HG03066 (cell line): ENCODE results near the gene PDCL3.
A peak's percentile ranks its signal among the peaks of the same experiment; 100 is the strongest.

Experiments used
- ATAC-seq: cut with Tn5 transposase; IDR thresholded peaks from one replicate; pipeline ENCODE4 v1.9.1; 2021; ENCODE audit warnings: low read depth; ENCODE audit not compliant: unreplicated experiment

PDCL3 gene

DNA sequence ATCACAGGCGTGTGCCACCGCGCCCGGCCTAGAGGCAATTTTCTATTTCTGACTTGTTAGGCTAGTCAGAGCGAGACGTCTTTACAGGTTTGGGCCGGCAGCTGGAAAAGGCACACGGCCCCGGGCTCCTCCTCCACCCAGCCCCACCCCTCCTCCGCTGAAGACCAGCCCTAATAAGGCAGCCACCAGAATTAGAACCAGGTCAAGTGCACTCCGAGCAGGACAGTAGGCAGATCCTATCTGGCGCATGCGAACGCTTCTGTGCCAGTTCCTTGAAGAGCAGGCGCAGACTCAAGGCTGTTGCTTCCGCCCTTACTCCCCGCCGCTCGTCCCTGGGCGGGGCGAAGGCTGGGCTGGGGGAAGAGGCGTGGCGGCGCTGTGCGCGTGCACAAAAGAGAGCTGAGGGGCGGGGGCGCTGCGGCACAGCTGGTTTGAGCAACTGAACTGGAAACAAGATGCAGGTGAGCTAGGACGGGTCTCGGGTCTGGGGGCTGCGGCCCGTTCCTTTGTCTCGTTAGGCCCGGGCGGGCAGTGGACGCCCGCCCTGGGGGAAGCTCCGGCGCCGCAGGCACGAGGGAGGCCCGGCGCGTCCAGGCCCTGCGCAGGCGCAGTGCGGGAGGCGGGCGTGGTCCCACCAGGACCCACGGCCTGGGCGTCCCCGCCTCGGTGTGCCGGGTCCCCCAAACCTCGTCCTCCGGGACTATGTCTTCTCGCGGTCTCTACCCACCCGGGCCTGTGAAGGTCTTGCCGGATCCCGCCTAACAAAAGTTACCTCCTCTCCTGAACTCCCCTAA lies at the start of gene PDCL3:
Gene PDCL3, plus strand, starts transcription at position 381 of the 794 bp plus-strand sequence. Its CDS starts 75 bp downstream, at position 456.
- peak; percentile 96 for ATAC-seq

DNA sequence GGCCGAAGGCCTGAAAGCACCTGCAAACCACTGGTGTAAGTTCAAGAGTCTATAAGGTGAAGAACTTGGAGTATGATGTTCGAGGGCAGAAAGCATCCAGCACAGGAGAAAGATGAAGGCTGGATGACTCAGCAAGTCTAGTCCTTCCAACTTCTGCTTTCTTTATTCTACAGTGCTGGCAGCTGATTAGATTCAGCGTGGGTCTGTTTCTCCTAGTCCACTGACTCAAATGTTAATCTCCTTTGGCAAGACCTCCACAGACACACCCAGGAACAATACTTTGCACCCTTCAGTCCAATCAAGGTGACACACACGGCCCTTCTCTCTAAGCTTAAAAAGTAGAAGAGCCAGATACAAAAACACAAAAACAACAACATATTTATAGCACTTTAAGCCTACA lies 49.1 kb upstream of the PDCL3 start:
- ATAC-seq, result no peak

DNA sequence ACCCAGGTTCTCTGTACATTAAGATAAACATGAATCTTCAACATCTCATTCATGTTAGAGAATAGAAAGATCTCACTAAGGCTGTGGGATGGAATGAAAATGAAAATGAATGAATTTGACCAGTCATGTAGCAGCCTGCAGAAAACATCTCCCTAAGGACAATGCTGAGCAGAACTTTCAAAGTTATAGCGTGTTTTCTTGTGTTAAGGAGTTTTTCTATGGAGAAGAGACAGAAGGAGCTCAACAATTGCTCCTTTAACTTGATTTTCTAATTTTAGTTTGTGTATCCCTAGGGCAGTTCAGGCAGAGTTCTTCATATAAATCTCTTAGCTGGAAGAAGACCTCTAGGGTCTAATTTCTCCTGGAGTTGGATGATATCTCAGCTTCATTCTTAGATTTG lies 45.2 kb upstream of the PDCL3 start:
- ATAC-seq, result no peak

DNA sequence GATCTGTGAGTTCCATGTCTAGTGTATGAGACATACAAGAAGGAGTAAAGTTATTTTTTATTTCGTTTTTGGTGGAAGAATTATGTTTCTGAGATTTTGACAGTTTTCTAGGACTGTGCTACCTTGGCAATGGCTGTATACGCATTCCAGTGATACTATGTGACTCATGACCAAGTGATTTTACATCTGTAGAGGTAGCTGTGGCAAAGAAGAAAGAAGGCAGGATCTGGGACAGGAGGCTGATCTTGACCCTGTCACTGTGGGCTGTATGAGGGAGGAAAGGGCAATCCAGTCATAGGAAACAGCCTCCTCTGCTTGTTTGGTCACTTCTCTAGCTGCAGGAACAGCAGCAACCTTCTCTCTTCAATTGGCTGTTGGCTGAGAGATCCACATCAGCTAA lies 44.0 kb upstream of the PDCL3 start:
- ATAC-seq, result no peak

DNA sequence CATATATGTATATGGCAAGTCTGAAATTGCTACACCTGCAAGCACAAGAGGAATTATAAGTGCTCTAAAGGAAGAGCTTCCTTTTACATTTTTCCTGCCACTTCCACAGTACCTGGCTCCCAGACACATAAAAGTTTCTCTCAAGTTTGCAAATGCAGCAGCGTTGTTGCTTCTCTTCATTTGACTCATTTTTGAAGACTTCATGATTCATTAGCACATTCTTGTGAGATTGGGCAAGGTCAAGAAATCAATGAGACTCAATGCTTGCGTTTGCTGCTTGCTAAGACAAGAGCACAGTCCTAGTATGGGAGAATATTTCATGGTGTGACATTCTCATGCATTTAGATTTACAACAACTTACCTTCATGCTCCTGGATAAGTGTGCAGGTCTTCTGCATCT lies 42.6 kb upstream of the PDCL3 start:
- ATAC-seq, result no peak

DNA sequence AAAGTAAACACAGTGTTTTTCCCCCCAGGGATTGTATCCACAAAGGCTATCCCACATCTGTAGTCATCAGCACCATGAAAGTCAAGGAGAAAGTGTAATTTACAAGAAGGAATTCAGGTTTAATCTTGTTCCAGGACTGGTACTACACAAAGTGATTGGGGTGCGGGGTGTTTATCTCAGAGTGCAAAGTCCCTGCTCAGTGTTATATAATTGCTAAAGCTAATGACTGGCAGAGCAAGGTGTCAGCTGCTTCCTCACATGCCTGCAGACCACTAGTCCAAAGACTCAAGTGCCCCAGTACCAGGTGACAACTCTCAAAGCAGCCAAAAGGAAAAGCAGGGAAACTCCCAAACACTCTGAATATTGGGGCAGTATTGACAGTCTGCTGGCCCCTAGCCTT lies 40.4 kb upstream of the PDCL3 start:
- no peak for ATAC-seq

DNA sequence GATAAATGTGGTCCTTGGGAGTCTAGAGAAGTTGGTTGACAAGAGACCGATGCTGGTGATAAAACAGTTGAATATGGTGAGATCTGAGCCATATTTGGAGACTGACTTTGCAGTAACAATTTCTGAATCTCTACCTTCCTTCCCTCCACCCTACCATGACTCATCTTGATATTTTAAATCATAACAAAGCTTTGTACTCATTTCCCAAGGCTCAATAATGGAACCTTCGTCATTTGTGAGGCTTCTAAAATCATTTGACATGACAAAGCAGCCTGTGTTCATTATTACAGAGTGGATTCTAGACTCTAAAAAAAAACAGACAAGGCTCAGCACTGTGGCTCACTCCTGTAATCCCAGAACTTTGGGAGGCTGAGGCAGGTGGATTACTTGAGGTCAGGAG lies 38.5 kb upstream of the PDCL3 start:
- ATAC-seq, result no peak

DNA sequence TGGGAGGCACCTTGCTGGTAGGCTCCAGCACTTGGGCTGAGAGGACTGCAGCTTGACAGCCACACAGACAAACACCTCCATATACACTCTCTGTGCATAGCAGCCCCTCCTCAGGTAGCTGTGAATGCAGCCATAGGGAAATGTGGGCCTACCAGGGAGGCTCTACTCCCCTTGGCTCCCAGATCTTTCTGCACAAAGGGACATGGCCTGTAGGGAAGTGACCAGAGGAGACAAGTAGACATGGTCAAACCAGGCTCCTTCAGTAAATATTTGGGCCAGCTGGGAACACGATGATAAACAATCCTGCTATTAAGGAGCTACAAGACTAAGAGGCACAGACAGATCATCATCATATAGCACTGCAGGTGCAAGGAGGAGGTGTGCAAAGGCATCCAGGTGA lies 35.9 kb upstream of the PDCL3 start:
- no peak for ATAC-seq

DNA sequence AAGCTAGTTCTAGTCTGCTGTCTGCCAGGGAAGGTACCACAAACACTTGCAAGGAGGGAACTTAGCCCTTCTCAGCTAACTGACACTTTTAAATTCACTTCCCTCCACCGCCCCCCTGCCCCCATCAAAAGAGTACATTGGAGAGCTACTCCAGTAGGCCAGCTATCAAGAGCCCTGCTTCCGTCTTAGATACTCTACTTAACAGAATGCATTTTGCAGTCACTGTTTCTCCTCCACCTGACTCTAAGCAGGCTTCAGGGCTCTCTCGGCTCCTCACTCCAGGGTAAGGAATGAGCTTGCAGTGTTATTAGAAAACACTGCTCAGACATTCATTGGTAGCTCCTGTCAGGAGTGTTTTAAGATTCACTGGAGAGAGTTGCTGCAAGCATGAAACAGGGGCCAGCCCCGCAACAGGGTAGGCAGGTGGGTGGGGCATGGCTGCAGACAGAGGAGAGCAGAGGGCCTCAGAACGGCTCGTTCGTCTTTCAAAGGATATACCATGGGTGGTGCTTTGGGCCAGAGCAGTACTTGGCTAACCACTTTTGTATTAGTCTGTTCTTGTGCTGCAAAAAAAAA lies 35.3 kb upstream of the PDCL3 start:
- no peak for ATAC-seq

DNA sequence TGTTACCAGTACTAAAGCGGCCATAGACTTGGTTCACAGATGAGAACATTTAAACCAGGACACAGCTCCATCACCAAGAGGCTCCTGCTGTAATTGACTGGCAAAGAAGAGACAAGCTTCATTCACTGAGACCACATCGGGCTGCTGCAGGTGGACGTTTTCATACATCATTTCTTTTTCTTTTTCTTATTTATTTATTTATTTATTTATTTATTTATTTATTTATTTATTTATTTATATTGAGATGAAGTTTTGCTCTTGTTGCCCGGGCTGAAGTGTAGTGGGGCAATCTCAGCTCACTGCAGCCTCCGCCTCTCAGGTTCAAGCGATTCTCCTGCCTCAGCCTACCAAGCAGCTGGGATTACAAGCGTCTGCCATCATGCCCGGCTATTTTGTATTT lies 33.6 kb upstream of the PDCL3 start:
- no peak for ATAC-seq

DNA sequence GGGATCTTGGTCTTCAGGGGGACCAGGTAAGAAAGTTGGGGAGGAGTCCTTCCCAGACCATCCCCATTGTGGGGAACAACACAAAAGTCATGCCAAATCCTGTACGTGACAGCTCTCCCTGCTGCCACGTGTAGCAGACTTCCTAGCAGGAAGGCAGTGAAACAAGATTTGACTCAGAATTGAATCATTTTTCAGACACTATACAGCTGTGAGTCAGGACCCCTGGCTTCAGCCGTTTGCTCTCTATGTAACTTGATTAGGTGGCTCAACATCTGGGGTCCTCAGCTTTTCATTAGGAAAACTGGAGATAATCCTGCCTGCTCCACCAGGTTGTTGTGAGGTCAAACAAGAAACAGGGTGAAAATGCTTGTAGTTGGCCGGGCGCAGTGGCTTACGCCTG lies 32.9 kb upstream of the PDCL3 start:
- ATAC-seq, result no peak

DNA sequence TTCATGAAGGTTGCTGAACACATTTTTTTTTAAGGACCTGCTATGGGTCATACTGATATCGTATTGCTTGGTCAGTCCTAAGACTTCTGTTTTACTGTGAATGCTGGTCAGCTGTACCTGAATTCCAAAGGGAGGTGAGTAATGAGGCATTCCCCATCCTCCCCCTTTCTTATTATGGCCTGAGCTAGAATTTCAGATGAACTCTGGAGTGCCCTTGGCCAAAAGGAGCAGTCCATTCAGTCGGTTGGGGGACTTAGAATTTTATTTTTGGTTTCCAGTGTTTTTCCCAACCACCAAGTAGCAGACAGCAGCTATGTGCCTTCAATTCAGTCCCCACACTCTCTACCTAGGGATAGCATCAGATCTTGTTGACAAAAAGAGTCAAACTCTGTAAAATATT lies 26.9 kb upstream of the PDCL3 start:
- no peak for ATAC-seq

DNA sequence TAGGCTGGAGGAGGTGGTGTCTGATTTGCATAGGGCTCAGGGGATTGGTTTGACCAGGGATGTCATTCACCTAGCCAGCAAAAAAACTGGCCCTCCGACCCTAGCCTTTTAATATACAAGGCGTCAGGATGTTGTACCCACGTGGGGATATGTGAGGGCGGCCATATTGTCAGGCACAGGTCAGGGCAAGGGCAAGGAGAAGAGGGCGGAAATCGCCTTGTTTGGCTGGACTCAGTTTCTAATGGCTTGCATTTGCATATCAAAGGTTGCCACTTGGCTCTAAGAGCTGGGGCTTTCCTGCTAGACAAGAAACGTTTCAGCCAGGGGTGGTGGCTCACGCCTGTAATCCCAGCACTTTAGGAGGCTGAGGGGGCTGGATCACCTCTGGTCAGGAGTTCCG lies 24.9 kb upstream of the PDCL3 start:
- no peak for ATAC-seq

DNA sequence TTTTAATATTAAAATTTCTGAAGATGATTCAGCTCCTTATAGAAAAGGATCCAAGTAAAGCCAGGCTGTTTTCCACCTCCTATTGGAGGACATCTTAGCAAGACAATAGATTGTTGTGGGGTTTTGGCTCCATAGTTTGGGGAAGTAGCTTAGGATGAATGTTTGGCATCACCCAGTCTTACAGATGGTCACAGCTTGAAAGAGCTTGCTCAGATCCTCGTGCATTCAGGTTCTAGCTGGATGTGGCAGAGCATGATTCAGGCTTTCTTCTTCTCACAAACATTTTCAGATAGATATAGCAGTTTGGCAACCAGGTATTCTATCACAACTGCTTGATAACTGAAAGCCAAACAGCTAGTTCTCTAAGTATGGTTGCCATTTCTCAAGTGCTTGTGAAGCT lies 23.6 kb upstream of the PDCL3 start:
- ATAC-seq, result no peak

DNA sequence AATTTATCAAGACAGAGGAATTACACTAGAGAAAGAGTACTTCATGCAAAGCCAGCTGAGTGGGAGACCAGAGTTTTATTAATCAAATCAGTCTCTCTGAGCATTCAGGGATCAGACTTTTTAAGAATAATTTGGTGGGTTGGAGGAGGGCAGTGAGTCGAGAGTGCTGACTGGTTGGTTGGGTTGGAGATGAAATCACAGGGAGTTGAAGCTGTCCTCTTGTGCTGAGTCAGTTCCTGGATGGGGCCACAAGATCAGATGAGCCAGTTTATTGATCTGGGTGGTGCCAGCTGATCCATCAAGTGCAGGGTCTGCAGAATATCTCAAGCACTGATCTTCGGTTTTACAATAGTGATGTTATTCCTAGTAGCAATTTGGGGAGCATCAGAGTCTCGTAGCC lies 21.4 kb upstream of the PDCL3 start:
- ATAC-seq, result no peak

DNA sequence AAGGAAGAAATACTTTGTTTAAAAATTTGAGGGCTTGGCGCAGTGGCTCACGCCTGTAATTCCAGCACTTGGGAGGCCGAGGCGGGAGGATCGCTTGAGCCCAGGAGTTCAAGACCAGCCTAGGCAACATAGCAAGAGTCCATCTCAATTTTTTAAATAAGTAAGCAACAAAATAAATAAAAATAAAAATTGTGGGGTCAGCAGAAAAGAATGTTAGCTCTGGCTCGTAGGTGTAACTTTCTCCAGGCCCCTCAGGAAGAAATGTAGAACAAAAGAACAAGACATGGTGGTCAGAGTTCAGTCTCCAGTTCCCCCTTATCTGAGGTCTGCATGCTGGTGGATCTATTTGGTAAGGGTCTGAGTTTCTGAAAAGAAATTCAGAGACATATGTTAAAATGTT lies 20.4 kb upstream of the PDCL3 start:
- ATAC-seq, result no peak

DNA sequence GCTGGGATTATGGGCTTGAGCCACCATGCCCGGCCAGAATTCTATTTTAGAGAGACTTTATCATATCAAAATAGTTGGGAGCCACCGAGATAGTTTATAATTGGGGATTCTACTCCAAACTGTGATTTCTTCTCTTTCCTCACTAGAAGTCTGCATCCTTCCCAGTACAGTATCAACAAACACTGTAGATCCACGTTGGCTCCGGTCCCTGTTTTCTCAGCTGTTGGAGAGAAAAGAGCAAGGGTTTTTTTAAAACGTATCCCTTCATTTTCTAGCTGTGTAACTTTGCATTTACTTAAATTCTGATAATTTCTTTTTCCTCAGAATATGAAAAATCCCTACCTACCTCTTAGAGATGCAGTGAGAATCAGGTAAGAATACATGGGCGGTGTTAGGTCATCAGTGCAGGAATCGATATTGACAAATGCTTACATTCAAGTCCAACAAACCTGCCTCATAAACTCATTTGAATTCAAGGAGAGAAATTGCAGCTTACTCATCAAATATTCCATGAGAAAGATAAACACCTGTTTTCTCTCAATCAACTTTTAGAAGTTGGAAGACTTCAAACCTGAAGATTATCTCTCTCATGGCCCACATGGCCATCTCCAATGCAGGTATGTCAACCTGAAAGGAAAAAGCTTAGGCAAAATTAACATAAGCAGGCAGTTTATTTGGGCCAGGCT lies 17.7 kb upstream of the PDCL3 start:
- no peak for ATAC-seq

DNA sequence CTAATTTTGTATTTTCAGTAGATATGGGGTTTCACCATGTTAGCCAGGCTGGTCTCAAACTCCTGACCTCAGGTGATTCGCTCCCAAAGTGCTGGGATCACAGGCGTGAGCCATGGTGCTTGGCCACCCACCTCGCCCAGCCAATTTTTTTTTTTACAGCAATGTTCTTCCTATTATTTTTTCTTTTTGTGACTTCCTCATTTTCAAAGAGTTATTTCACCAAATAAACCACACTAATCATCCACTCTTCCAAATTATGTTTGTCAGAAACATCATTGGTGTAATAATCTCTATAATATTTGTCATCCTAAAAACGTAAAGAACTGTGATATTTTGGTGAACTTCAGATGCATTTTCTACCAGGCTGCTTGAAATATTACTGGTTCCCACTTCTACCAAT lies 16.3 kb upstream of the PDCL3 start:
- no peak for ATAC-seq

DNA sequence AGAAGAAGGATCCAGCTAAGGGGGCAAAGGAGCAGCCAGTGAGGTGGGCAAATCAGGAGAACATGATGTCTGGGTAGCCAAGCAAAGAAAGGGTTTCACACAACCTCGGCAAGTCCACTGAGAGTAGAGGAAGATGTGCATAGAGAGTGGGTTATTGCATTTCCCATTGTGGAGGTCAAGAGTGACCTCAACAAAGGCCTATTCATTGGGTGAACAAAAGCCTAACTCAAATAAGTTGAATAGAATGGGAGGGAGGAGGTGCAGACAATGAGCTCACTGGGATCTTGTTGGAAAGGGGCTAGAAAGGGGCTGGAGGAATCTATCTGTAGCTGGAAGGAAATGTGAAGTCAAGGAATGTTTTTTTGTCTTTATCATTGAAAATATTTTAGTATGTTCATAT lies 14.0 kb upstream of the PDCL3 start:
- ATAC-seq, result no peak

DNA sequence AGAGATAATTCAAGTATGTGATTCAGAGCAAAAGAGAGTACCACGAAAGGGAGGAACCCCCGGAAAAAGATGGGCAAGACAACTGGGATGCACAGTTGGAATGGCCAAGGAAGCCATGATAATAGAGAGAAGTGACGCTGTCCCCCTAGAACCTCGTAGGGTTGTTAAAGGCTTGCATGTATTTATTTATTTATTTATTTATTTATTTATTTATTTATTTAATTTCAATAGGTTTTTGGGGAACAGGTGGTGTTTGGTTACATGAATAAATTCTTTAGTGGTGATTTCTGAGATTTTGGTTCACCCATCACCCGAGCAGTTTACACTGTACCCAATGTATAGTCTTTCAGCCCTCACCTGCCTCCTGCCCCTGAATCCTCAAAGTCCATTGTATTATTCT lies 11.5 kb upstream of the PDCL3 start:
- no peak for ATAC-seq

DNA sequence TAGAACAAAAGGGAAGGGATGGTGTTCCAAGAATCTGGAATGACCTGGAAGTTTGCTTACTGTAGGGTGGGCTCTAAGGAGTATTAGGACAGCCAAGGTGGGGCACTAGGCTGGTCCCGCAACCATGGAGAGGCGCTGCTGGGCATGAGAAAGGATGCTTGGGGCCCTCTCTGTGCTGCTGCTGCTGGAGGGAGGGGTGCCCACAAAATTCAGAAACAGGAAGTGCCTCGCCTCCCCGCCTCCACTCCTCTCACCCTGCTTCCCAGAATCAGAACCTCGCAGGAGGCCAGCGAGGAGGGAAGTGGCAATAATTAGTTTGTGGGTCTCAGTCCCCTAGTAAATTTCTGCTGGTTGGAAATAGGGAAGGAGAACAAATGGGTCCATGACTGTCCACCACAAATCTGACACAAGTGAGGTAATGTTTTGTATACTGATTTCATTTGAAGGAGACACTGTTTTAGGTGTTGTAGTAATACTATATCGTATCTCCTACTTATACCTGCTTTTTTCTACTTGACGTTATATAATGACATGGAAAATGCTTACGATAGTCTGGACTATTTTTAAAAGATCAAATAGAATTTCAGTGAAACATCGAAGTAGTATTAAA lies 7.9 kb upstream of the PDCL3 start:
- ATAC-seq, result no peak

DNA sequence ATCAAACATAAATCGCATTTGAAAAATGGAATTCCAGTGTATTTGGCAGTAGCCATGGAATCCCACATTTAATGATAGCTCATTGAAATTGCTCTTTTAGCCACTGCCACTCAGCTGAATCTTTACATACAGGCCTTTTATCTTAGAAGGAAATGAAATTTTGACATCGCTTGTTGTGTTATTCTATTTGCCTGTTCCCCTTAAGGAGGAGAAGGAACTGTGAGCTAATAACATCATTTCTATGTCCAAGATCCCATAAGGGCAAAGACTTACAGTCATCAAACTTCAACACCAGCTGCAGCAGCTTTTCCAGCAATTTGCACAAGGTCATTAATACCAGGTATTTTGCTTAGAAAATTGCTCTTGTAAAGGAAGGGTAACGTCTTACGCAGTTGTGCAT lies 6.0 kb upstream of the PDCL3 start:
- ATAC-seq, result no peak
